IMR-90 (cell line): Measurements from ENCODE around the gene MTR.

ENCODE experiments used
- BHLHE40 ChIP-seq: fragments of 150-350 bp; IDR thresholded peaks from 2 replicates; pipeline ENCODE4 v1.6.1; 2016; ENCODE audit warnings: mild to moderate bottlenecking, low read depth, low read length
- CEBPB ChIP-seq: IDR thresholded peaks from 2 replicates; pipeline ENCODE4 v1.6.1; 2012; ENCODE audit warnings: low read depth, low read length, improper control_type of control experiment
- CHD1 ChIP-seq: IDR thresholded peaks from 2 replicates; pipeline ENCODE4 v1.6.1; 2012; ENCODE audit warnings: low read depth, low read length, improper control_type of control experiment
- ELK1 ChIP-seq: fragments of 150-350 bp; IDR thresholded peaks from 2 replicates; pipeline ENCODE4 v1.6.1; 2016; ENCODE audit warnings: low read depth, mild to moderate bottlenecking, low read length, moderate library complexity, borderline replicate concordance
- MAFK ChIP-seq: IDR thresholded peaks from 2 replicates; pipeline ENCODE4 v1.6.1; 2012; ENCODE audit warnings: low read depth, low read length, improper control_type of control experiment
- MAZ ChIP-seq: IDR thresholded peaks from 2 replicates; pipeline ENCODE4 v1.6.1; 2012; ENCODE audit warnings: low read depth, mild to moderate bottlenecking, low read length, improper control_type of control experiment, moderate library complexity, borderline replicate concordance
- MXI1 ChIP-seq: IDR thresholded peaks from 2 replicates; pipeline ENCODE4 v1.6.1; 2012; ENCODE audit warnings: low read depth, mild to moderate bottlenecking, low read length, moderate library complexity, borderline replicate concordance
- POLR2A ChIP-seq: IDR thresholded peaks from 2 replicates; pipeline ENCODE4 v1.6.1; 2012; ENCODE audit warnings: mild to moderate bottlenecking, low read depth, low read length
- RAD21 ChIP-seq: IDR thresholded peaks from 2 replicates; pipeline ENCODE4 v1.6.1; 2012; ENCODE audit warnings: low read length, improper control_type of control experiment
- RCOR1 ChIP-seq: IDR thresholded peaks from 2 replicates; pipeline ENCODE4 v1.6.1; 2012; ENCODE audit warnings: mild to moderate bottlenecking, low read length, improper control_type of control experiment; ENCODE audit not compliant: insufficient replicate concordance
- RFX5 ChIP-seq: IDR thresholded peaks from 2 replicates; pipeline ENCODE4 v1.8.0; 2012; ENCODE audit warnings: low read depth, mild to moderate bottlenecking, low read length, moderate library complexity
- SMC3 ChIP-seq: fragments of 150-350 bp; IDR thresholded peaks from 2 replicates; pipeline ENCODE4 v1.6.1; 2016; ENCODE audit warnings: low read depth, mild to moderate bottlenecking, antibody characterized with exemption, low read length, moderate library complexity
- TF ChIP-seq, protein P1 (sequence below): conservative IDR thresholded peaks from 2 replicates; pipeline ENCODE4 v1.5.1; 2012; ENCODE audit warnings: mild to moderate bottlenecking, low read depth, low read length, improper control_type of control experiment
- TF ChIP-seq, protein P2 (sequence below): fragments of 150-350 bp; IDR thresholded peaks from 2 replicates; pipeline ENCODE4 v1.6.1; 2017; ENCODE audit warnings: mild to moderate bottlenecking, antibody characterized with exemption, low read length, low read depth

DNA sequence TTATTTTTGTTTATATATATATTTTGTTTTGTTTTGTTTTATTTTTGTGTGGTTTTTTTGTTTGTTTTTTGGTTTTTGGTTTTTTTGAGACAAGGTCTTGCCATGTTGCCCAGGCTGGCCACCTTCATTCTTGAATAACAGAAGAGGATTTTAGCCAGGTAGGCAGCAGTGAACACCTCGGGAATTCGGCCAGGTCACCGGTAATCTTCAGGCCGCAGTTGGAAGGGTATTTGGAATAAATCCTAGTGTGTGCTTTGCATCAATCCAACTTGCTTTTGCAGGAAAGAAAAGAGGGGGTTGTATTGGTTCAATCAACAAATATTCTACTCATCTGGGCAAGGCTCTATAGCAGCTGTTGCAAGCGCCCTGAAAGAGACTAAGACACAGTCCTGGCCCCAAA, 155.3 kb downstream of the MTR start:
- TF ChIP-seq POLR2A: no peak
- TF ChIP-seq, protein P1, sequence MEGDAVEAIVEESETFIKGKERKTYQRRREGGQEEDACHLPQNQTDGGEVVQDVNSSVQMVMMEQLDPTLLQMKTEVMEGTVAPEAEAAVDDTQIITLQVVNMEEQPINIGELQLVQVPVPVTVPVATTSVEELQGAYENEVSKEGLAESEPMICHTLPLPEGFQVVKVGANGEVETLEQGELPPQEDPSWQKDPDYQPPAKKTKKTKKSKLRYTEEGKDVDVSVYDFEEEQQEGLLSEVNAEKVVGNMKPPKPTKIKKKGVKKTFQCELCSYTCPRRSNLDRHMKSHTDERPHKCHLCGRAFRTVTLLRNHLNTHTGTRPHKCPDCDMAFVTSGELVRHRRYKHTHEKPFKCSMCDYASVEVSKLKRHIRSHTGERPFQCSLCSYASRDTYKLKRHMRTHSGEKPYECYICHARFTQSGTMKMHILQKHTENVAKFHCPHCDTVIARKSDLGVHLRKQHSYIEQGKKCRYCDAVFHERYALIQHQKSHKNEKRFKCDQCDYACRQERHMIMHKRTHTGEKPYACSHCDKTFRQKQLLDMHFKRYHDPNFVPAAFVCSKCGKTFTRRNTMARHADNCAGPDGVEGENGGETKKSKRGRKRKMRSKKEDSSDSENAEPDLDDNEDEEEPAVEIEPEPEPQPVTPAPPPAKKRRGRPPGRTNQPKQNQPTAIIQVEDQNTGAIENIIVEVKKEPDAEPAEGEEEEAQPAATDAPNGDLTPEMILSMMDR: no peak
- no peak for TF ChIP-seq CEBPB
- TF ChIP-seq RFX5: no peak
- TF ChIP-seq RAD21: no peak
- no peak for TF ChIP-seq ELK1
- no peak for TF ChIP-seq CHD1
- TF ChIP-seq MAFK: no peak
- TF ChIP-seq MAZ: no peak
- TF ChIP-seq MXI1: no peak
- no peak for TF ChIP-seq BHLHE40
- TF ChIP-seq RCOR1: no peak
- TF ChIP-seq, protein P2, sequence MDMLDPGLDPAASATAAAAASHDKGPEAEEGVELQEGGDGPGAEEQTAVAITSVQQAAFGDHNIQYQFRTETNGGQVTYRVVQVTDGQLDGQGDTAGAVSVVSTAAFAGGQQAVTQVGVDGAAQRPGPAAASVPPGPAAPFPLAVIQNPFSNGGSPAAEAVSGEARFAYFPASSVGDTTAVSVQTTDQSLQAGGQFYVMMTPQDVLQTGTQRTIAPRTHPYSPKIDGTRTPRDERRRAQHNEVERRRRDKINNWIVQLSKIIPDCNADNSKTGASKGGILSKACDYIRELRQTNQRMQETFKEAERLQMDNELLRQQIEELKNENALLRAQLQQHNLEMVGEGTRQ: no peak
- no peak for TF ChIP-seq SMC3
